ENCODE results near the gene NR6A1.

Gene NR6A1

DNA sequence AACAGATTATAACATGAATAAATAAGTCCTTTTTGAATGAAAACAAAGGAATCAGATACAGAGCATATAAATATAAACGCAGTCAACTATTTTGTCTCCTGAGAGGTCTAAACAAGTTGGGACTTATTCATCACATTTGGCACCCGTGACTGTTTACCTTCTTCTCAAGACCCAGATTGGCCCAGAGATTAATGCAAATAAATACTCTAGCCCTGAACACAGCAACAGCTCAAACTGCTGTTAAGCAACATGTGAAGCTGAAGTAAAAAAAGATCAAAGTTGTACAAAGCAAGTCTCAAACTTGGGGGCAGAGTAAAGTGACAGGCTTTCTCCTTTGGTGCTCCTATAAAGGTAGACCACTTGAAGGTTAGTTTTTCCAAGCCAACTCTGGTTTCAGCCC lies 168.9 kb downstream of the NR6A1 start:
- DNase-seq, result no peak

DNA sequence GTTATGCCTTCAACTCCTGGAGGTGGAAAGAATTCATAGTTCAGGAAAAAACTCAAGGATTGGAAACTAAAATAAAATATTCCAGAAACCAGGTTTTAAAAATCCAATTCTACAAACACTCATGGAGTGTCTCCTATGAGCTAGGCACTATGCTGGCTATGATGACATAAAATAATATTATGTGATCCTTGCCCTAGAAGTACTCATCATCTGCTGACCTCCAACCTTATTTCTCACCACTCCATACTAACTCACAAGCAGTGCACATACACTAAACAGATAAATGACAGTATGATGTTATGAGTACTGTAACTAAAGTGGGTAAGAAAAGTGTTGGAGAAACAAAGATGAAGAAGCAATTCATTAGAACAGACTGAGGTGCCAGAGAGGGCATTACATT lies 170.7 kb downstream of the NR6A1 start:
- no peak for DNase-seq

DNA sequence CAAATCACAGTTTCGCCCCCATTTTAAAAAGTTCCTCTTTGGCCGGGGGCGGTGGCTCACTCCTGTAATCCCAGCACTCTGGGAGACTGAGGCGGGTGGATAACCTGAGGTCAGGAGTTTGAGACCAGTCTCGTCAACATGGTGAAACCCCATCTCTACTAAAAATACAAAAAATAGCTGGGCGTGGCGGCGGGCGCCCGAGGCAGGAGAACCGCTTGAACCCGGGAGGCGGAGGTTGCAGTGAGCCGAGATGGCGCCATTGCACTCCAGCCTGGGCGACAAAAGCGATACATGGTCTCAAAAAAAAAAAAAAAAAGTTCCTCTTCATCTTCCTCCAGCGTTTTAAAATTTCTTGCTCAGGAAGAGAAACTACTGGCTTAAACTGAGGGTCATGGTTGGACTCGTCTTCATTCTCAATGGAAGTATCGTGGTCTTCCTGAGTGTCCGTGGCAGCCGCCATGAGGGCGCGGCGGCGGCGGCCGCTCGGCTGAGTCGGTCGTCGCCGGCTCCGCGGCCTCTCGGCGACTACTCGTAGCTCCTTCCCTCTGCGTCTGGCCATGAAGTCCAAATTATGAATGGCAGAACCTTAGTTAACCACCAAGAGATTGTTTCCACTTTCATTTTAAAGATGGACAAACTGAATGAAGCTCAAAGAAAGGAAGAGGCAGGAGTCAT lies 171.9 kb downstream of the NR6A1 start:
- DNase-seq, result no peak

DNA sequence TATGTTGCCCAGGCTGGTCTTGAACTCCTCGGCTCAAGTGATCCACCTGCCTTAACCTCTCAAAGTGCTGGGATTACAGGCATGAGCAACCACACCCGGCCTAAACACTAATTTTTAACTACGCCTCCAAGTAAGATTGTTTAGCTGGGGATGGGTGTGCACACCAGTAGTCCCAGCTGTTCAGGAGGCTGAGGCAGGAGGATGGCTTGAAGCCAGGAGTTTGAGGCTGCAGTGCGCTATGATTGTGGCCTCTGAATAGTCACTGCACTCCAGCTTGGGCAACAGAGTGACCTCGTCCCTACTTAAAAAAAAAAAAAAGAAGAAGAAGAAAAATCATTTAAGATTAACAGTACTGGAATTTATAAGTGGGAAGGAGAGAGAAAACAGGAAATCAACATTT lies 173.1 kb downstream of the NR6A1 start:
- no peak for DNase-seq

DNA sequence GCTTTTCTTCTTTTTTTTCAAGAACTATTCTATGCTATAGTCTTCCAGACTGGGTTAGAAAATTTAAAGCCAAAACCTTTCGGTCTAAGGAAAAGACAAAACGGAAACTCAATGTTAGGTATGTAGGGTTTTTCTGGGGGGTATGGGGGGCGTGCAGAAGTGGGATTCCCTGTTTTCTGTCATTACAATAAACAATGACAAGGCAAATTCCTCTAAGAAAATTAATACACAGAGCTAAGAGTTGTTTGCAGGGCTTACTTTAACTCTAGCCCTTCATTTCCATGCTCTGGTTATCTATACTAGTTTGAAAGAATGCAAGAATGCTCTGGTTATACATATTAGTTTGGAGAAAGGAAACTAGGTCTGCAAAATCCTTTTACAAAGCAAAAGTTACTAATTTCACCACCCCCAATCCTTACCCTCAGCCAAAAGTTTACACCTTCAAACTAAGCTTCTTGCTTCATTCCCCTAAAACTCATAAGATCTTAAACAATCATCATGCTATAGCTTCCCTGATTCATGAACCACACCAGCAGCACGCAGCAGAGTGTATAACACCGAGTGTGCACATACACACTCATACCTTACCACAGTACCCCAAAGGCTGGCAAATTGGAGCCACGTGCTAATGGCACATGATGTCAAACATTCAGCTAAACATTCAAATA lies 174.8 kb downstream of the NR6A1 start:
- no peak for DNase-seq

DNA sequence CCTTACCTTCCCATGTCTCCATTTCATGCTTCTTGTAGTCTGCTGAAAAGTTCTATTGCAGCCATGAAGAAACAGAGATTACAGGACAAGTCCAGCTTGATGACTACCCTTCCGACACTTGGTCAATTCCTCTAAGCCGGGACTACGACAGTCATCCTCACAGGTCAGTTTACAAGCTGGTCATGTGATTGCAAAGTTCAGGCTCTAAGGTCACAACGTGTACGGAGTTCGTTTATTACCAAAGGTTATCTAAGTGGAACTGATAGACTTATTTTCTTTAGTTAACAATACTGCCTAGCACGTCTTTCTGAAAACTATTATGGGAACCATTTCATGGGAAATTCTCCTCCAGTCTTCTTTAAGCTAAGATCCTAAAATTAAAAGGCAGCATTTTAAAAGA lies 175.4 kb downstream of the NR6A1 start:
- DNase-seq, result no peak

DNA sequence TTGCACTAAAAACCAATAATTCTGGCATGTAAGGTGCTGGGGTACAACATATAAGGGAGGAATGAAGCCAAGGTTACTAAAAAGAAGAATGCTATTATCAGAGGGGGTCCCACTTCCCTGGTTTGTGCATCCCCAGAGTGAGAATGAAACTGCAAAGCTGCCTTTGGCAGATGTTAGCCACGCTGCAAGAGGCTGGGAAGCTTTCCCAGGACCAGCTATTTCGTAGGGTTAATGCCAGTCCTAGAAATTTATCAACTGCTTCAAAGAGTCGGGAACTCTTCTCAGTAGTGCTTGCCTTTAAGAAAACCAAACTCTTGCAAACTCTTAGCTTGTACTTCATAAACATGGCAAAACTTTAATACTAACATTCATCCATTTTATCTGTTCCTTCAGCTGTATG lies 176.4 kb downstream of the NR6A1 start:
- no peak for DNase-seq

DNA sequence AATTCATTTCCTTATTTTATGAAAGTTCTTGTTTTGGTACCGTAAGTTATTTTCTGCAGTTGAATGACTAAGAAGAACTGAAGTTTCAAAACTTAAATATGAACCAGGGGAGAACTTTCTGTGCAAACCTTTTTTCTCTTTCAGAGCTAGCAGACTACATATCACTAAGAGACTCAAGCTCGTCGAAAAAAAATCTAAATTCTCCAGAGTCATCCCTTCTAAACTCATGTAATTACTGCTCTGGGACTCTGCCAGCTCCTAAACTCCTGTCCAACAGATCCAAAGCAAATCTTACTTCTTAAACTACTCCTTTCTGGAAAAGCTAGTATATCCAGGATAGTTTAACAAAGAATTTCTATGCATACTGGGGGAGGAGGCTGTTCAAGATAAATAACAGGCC lies 176.9 kb downstream of the NR6A1 start:
- no peak for DNase-seq

DNA sequence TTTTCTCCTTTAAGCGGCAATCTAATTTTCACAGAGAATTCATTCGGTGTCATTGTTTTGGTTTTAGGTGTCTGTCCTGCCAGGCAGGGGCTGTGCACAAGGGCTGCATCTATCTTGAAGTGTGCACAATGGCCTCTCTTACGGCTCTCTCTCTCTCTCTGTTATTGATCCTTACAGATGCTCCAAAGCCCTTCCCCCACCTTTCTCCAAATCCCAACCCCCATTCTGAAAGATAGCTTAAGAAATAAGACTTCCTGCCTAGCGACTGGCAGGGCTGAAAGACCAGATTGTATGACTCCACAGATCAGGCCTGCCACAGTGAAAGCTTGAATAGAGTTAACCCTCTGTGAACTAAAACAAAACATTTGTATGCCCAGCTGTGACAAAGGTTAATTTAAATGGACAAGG lies 177.5 kb downstream of the NR6A1 start:
- no peak for DNase-seq

DNA sequence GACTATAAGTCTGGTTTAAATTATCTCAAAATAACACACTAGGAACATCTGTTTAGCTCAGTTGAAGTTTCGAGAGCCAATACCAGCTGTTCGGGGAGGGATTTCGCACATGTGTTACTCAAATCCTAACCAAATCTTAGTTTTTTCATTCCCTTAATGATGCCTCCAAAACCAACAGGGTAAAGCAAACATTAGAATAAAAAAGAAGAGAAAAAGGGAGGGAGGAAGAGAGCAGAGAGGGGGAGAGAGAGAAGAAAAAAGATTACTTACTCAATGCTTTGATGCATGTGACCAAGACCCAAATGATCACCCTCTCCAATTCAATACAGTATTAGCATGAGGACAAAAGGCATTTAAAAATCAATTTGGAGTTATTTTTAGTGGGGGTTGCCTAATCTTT lies 177.9 kb downstream of the NR6A1 start:
- DNase-seq, result no peak

DNA sequence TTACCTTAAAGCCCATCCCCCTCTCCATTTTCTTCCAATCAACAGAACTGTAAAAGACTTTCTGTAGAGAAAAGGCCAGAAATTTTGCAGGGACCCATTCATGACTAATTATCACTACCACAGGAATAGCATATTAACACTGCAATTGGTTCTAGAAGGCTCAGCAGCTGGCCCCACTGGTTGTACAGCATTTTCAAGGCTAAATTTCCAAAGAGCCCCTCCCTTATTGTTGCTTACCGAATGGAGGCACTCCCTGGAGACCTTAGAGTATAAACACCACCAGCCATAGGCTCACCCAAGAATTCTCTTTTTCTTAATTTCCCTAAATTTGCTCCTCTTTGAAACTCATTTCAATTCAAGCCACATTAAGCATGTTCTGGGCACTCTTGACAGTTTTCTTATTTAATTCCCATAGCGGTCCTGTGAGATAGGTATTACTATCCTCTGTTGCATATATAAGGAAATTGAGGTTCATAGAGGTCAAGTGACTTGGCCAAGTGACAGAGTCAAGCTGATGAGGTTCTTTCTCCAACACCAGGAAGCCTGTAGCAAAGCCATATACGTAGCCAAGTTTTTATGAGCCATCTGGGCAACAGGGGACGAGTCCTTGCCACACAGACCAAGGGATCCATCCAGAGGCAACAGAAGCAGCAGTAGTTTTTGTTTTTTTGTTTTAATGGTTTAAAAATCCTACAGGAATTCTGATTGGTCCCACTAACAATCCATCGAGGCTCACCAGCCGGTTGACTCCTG lies 180.0 kb downstream of the NR6A1 start:
- DNase-seq, result no peak

DNA sequence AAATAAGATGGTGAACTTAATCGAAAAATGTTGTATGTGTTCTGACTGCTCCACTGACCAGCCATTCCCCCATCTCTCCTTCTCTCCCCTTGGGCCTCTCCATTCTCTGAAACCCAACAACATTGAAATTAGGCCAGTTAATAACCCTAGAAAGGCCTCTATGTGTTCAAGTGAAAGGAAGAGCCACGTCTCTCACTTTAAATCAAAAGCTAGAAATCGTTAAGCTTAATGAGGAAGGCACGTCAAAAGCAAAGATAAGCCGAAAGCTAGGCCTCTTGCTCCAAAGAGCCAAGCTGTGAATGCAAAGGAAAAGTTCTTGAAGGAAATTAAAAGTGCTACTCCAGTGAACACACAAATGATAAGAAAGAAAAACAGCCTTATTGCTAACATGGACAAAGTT lies 186.5 kb downstream of the NR6A1 start:
- no peak for DNase-seq

DNA sequence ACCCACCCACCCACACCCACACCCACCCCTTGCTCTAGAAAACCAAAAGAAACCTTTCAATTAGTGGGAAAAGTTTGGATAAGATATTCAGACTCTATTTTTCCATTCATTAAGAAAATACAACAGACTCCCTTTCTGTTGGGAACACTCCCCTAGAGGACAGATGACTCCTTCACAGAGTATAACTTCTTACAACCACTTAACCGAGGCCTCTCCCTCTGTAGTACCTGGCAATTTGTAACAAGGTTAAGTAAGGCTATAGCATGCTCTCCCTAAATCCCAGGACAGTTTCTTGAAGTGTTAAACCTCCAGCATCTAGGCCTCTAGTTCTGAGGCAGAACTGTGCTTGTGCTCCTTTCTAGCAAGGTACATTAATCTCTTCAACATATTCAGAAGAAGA lies 188.0 kb downstream of the NR6A1 start:
- no peak for DNase-seq

DNA sequence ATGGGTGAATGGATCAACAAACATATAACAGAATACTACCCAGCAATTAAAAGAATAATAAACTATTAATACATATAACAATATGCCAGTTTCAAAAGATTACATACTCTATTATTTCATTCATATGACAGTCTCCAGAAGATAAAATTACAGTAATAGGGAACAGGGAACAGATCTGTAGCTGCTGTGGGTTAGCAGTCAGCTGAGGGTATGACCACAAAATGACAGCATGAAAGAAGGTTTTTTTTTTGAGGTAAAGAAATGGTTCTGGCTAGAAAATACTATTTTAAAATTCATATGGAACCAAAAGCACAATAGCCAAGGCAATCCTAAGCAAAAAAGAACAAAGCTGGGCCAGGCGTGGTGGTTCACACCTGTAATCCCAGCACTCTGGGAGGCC lies 190.9 kb downstream of the NR6A1 start:
- no peak for DNase-seq

DNA sequence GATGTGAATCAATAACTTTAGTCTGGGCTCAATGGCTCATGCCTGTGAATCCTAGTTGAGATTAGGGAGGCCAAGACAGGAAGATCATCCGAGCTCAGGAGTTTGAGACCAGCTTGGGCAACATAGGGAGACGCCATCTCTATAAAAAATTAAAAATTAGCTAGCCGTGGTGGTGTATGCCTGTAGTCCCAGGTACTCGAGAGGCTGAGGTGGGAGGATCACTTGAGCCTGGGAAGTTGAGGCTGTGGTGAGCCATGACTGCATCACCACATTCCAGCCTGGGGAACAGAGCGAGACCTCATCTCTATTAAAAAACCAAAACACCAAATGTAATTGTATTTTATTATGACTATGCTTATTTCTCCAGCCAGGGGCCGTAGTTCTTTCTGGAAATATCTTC lies 194.4 kb downstream of the NR6A1 start:
- DNase-seq, result no peak

DNA sequence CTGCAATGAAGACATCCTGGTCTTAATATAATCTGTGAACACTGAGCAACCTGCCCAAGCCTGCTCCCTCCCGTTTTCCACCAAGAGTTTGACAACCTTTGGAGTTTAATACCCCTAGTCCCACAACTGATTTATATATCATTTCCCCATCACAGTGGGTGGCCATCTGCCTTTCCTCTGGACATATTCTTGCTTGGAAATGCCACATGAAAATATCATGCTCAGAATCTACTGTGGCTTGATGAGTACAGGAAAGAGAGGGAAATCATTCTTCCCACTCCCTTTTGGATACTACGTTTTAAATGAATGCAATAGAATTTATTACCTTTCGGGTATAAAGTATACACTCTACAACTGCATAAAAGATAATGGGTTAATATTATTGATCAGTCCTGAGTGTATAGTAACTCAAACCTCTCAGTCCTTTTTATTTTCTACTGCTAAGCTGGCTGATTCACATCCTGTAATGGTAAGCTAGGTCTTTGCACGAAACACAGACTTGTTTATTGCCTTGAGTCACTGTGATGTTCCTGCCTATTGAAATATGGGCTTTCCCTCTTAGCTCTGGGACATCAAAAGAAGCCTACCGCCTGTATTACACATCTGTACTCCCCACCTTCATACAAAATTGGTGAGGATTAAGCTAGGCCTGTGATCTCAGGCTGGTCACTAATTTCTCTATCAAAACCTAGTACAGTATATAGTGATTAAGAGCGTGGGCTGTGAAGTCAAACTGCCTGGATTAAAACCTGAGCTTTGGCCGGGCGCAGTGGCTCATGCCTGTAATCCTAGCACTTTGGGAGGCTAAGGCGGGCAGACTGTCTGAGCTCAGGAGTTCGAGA lies 196.4 kb downstream of the NR6A1 start:
- DNase-seq, result peak; percentile 9

DNA sequence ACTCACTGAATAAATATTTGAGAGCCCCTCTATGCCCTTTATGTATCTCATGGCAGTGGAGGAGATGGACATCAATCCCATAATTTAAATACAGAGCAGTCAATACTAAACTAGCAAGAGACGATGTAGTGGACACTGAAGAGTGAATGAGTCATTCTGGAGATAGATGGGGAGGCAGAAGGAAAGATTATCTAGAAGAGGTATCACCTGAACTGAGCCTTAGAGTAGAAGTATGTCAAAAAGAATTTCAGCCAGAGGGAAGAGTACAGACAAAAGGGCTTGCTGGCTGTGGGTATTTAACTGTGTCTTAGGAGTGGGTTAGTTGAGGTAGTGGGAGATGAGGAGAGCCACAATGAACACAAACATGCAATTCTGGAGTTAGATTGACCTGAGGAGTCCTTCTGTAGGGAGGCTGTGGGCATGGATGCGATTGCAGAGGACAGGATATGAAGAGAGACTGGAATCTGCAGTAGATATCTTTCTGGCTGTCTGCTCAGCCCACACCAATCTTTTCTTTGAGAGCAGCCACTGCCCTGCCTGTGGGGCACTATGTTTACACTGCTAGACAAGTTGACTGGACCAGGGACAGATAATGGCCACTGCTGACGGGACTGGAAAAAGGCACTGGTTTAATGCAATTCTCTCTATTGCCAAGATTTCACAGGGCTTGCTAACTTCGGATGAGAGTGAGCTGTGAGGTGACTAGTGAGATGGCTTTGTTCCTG lies 200.0 kb downstream of the NR6A1 start:
- DNase-seq, result no peak

DNA sequence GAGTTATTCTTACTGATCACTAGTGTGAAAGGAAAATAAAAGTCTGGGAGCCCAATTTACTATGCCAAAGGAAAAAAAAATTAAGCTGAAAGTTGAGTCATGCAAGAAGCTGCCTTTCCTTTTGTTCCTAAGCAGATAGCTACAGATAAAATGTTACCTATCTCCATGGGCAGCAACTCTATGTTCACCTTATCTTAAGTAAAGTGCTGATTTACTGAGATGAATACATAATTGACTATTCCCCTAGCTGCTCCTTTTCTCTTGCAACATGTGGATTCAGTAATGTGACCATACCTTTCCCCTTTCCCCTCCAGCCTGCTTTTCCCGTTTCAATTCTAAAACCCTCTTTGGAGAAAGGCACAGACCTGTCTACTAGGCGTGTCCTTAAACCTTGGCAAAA lies 201.2 kb downstream of the NR6A1 start:
- DNase-seq, result no peak

DNA sequence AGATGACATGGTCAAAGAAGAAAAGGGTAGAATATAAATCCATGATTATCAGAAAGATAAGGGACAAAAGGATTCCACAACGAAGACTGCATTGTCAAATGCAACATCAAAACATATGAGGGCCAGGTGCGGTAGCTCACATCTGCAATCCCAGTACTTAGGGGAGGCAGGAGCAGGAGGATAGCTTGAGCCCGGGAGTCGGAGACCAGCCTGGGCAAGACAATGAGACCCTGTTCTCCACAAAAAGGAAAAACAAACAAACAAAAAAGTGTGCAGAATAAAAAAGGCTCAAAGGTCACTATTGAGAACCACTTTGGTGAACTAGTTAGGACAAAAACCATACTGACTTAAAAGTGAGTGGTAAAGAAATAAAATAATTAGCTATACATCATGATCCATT lies 203.7 kb downstream of the NR6A1 start:
- DNase-seq, result no peak

DNA sequence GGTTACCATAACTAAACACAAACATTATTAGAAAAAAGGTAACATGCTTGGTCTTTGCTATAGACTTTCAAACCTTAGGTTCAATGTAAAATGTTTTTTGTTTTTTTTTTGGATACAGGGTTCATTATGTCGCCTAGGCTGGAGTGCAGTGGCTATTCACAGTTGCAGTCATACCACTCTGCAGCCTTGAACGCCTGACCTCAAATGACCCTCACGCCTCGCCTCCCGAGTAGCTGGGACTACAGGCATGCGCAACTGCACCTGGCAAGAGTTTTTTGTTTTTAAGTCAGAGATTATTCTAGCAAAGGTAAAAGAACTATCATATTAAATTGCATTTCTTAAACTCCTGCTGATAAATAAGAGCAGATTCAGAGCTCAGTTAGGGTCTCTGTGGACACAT lies 208.8 kb downstream of the NR6A1 start:
- DNase-seq, result no peak

DNA sequence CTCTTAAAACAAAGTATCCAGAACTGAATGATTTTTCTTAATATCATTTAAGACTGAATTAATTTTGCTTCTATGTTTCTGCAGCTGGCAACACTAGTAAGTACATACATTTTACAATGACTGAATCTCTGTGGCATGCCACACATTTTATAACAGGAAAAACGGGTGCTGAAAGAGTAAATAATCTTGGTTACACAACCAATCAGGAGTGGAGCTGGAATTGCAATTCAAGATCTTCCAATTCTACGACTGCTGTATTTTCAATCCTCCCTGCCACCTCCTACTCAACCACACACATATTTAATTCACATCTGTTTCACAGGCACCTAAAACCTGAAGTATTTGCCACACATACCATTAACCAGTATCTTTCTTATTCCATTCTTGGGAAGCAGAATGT lies 211.2 kb downstream of the NR6A1 start:
- DNase-seq, result no peak

DNA sequence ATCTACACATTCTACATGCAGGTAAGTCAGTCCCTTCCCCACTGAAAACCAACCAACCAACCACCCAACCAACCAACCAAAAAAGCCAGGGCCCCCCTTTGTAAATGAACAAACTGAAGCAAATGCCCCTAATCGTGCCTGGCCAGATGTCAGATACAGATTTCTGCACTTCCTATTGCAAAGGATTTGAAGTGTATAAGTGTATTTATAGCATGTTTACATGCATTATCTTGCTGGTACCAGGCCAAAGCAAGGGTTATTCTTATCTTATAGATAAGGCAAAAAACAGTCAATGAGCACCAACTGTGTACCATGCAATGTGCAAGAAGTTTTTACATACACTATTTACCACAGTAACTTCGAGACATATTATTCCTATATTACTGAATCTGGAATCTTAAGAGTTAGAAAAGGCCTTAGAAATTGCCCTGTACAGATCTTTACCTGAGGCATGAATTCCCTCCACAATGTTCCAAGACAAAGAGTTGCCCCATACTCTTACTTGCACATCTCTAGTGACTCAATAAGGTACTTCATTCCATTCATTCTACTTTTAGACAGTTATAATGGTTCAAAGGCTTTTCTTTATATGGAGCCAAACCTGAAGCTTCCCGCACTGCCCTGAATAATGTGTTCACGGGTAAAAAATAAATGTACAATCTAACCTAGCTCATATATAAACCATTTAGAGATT lies 212.2 kb downstream of the NR6A1 start:
- DNase-seq, result no peak

Data from activated CD4-positive, alpha-beta T cell treated with anti-CD3 and anti-CD28 coated beads, Interleukin-2, amount 50 U/mL, for 16 hours (primary cell).